ENCODE data around the gene ADARB2.

DNA sequence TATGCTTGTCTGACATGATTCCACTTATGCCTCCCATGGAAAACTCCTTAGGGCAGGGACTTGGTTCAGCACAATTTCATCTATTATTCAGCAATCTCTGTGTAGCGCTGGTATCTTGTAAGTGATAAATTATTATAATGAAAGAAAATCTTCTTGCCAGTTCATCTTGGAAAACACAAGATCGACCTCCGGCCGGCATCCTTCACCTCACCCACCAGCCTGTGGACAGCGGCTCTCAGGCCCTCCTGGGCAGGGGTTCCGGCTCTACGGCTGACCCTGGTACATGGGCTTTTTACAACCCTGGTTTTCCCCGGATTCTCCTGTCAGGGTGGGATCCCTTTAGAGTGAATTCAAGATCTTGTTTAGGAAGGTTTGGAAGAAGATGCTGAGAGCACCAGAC, 145.6 kb downstream of the ADARB2 start:
- TF ChIP-seq, protein P1, sequence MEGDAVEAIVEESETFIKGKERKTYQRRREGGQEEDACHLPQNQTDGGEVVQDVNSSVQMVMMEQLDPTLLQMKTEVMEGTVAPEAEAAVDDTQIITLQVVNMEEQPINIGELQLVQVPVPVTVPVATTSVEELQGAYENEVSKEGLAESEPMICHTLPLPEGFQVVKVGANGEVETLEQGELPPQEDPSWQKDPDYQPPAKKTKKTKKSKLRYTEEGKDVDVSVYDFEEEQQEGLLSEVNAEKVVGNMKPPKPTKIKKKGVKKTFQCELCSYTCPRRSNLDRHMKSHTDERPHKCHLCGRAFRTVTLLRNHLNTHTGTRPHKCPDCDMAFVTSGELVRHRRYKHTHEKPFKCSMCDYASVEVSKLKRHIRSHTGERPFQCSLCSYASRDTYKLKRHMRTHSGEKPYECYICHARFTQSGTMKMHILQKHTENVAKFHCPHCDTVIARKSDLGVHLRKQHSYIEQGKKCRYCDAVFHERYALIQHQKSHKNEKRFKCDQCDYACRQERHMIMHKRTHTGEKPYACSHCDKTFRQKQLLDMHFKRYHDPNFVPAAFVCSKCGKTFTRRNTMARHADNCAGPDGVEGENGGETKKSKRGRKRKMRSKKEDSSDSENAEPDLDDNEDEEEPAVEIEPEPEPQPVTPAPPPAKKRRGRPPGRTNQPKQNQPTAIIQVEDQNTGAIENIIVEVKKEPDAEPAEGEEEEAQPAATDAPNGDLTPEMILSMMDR (IDR thresholded peaks at IDR 0.05) = no peak
- no peak for TF ChIP-seq POLR2A (IDR thresholded peaks at IDR 0.05)
